IMR-90 (cell line): ENCODE results near the gene CDC42BPA. TPM values are rescaled to one million over a fixed set of nuclear protein-coding genes. Genes with fewer than 3 reads are reported as not detected.

ENCODE experiments used
- ATAC-seq: fragments of 200-7000 bp; cut with Tn5 transposase; 2 replicates; pipeline ENCODE4 v1.9.1; 2020; ENCODE audit warnings: low read depth, mild to moderate bottlenecking, moderate library complexity
- BruUV-seq: library from RNA; stranded (reverse); fragments of 400-500 nt; replicated peaks from 2 replicates; lab custom pipeline; 2021; lab: Mats Ljungman, UMichigan
- CTCF ChIA-PET: fragments of 300-600 bp; formaldehyde crosslinking; extraction: SDS; loops from one replicate; lab custom pipeline; 2021; ENCODE audit warnings: antibody characterized with exemption; lab: Yijun Ruan, JAX
- POLR2A ChIA-PET: fragments of 300-600 bp; sonication (Branson Sonifier 250); formaldehyde crosslinking; loops from one replicate; lab custom pipeline; 2022; ENCODE audit warnings: antibody characterized with exemption; ENCODE audit not compliant: unreplicated experiment; lab: Charles Lee
- DNase-seq: peaks from one replicate; pipeline ENCODE4 v3.0.0; 2013
- H2AFZ ChIP-seq: replicated peaks from 2 replicates; pipeline ENCODE3; 2013; ENCODE audit warnings: low read length, mild to moderate bottlenecking; ENCODE audit not compliant: poor library complexity
- H2AK5ac ChIP-seq: 2 replicates; pipeline ENCODE4 v1.6.1; 2013; ENCODE audit warnings: low read depth, low read length, inconsistent platforms
- H2AK9ac ChIP-seq: replicated peaks from 2 replicates; pipeline ENCODE3; 2013; ENCODE audit warnings: mild to moderate bottlenecking, low read depth, low read length, moderate library complexity; ENCODE audit not compliant: poor library complexity
- H2BK120ac ChIP-seq: 2 replicates; pipeline ENCODE4 v1.6.1; 2013; ENCODE audit warnings: low read depth, low read length, inconsistent platforms
- H2BK15ac ChIP-seq: 3 replicates; pipeline ENCODE4 v1.6.1; 2013; ENCODE audit warnings: low read depth, low read length, inconsistent platforms
- H2BK20ac ChIP-seq: 2 replicates; pipeline ENCODE4 v1.6.1; 2013; ENCODE audit warnings: low read depth, mild to moderate bottlenecking, inconsistent platforms, low read length, moderate library complexity
- H2BK5ac ChIP-seq: 2 replicates; pipeline ENCODE4 v1.6.1; 2013; ENCODE audit warnings: mild to moderate bottlenecking, low read depth, low read length, inconsistent platforms; ENCODE audit not compliant: poor library complexity, severe bottlenecking
- H3K14ac ChIP-seq: replicated peaks from 2 replicates; pipeline ENCODE4 v1.6.1; 2013; ENCODE audit warnings: low read depth, low read length, inconsistent platforms
- H3K18ac ChIP-seq: 2 replicates; pipeline ENCODE4 v1.6.1; 2013; ENCODE audit warnings: low read depth, low read length, control low read depth
- H3K23ac ChIP-seq: 2 replicates; pipeline ENCODE4 v1.6.1; 2013; ENCODE audit warnings: low read depth, low read length, inconsistent platforms
- H3K27ac ChIP-seq: 2 replicates; pipeline ENCODE4 v1.5.1; 2013; ENCODE audit warnings: mild to moderate bottlenecking, control low read depth, low read length; ENCODE audit not compliant: insufficient read depth
- H3K27me3 ChIP-seq: 2 replicates; pipeline ENCODE4 v1.6.1; 2013; ENCODE audit warnings: low read length; ENCODE audit not compliant: control insufficient read depth, insufficient read depth
- H3K36me3 ChIP-seq: 2 replicates; pipeline ENCODE4 v1.6.1; 2013; ENCODE audit warnings: low read length, mixed read lengths; ENCODE audit not compliant: control insufficient read depth, insufficient read depth
- H3K4ac ChIP-seq: 2 replicates; pipeline ENCODE4 v1.6.1; 2013; ENCODE audit warnings: low read depth, low read length, inconsistent platforms
- H3K4me1 ChIP-seq: 2 replicates; pipeline ENCODE4 v1.6.1; 2013; ENCODE audit warnings: low read length, mixed read lengths; ENCODE audit not compliant: control insufficient read depth, insufficient read depth
- H3K4me2 ChIP-seq: 2 replicates; pipeline ENCODE4 v1.6.1; 2013; ENCODE audit warnings: low read depth, mild to moderate bottlenecking, control low read depth, low read length, moderate library complexity
- H3K4me3 ChIP-seq: 2 replicates; pipeline ENCODE4 v1.5.1; 2013; ENCODE audit warnings: low read depth, mild to moderate bottlenecking, control low read depth, low read length, moderate library complexity; ENCODE audit not compliant: insufficient read depth
- H3K56ac ChIP-seq: 2 replicates; pipeline ENCODE4 v1.6.1; 2013; ENCODE audit warnings: low read length, inconsistent platforms; ENCODE audit not compliant: insufficient read depth; ENCODE audit errors: extremely low read depth
- H3K79me1 ChIP-seq, 2 experiments: 2 replicates each; pipeline ENCODE4 v1.6.1; 2013; ENCODE audit warnings: low read length in 2 of 2, inconsistent platforms in 1 of 2, low read depth in 1 of 2
- H3K9ac ChIP-seq: 2 replicates; pipeline ENCODE4 v1.6.1; 2013; ENCODE audit warnings: low read depth, low read length, control low read depth
- H3K9me1 ChIP-seq: 2 replicates; pipeline ENCODE4 v1.6.1; 2013; ENCODE audit warnings: low read length, inconsistent platforms; ENCODE audit not compliant: insufficient read depth
- H3K9me3 ChIP-seq: 2 replicates; pipeline ENCODE4 v1.6.1; 2013; ENCODE audit warnings: low read length; ENCODE audit not compliant: control insufficient read depth, insufficient read depth
- H4K20me1 ChIP-seq: 2 replicates; pipeline ENCODE4 v1.6.1; 2013; ENCODE audit warnings: low read length, inconsistent platforms; ENCODE audit not compliant: insufficient read depth
- H4K5ac ChIP-seq: 2 replicates; pipeline ENCODE4 v1.6.1; 2013; ENCODE audit warnings: mild to moderate bottlenecking, low read depth, low read length, control low read depth
- H4K8ac ChIP-seq, 2 experiments: 2 replicates each; pipeline ENCODE4 v1.6.1; 2013; ENCODE audit warnings: low read depth in 2 of 2, low read length in 2 of 2, control low read depth in 1 of 2, inconsistent platforms in 1 of 2
- H4K91ac ChIP-seq: 2 replicates; pipeline ENCODE4 v1.6.1; 2013; ENCODE audit warnings: low read depth, low read length, inconsistent platforms; ENCODE audit not compliant: insufficient read depth
- BHLHE40 ChIP-seq: fragments of 150-350 bp; IDR thresholded peaks from 2 replicates; pipeline ENCODE4 v1.6.1; 2016; ENCODE audit warnings: mild to moderate bottlenecking, low read depth, low read length
- CEBPB ChIP-seq: IDR thresholded peaks from 2 replicates; pipeline ENCODE4 v1.6.1; 2012; ENCODE audit warnings: low read depth, low read length, improper control_type of control experiment
- CHD1 ChIP-seq: IDR thresholded peaks from 2 replicates; pipeline ENCODE4 v1.6.1; 2012; ENCODE audit warnings: low read depth, low read length, improper control_type of control experiment
- MAFK ChIP-seq: IDR thresholded peaks from 2 replicates; pipeline ENCODE4 v1.6.1; 2012; ENCODE audit warnings: low read depth, low read length, improper control_type of control experiment
- MAZ ChIP-seq: IDR thresholded peaks from 2 replicates; pipeline ENCODE4 v1.6.1; 2012; ENCODE audit warnings: low read depth, mild to moderate bottlenecking, low read length, improper control_type of control experiment, moderate library complexity, borderline replicate concordance
- NFE2L2 ChIP-seq: fragments of 150-350 bp; IDR thresholded peaks from 2 replicates; pipeline ENCODE4 v1.6.1; 2016; ENCODE audit warnings: low read depth, mild to moderate bottlenecking, low read length
- POLR2A ChIP-seq: IDR thresholded peaks from 2 replicates; pipeline ENCODE4 v1.6.1; 2012; ENCODE audit warnings: mild to moderate bottlenecking, low read depth, low read length
- RCOR1 ChIP-seq: IDR thresholded peaks from 2 replicates; pipeline ENCODE4 v1.6.1; 2012; ENCODE audit warnings: mild to moderate bottlenecking, low read length, improper control_type of control experiment; ENCODE audit not compliant: insufficient replicate concordance
- USF2 ChIP-seq: fragments of 150-350 bp; IDR thresholded peaks from 2 replicates; pipeline ENCODE4 v1.6.1; 2017; ENCODE audit warnings: mild to moderate bottlenecking, antibody characterized with exemption, low read length, low read depth
- WGBS, 2 experiments: methylation state at CpG; one replicate each; pipeline versions ENCODE4 v1.1.5 to v1.1.7; 2013; ENCODE audit warnings: missing lambda C conversion rate in 2 of 2; ENCODE audit not compliant: insufficient read length in 1 of 2; ENCODE audit errors: extremely low coverage in 2 of 2; 5-methylcytosine and 5-hydroxymethylcytosine counted together
- dilution Hi-C: fragments of 300-500 bp; cut with HindIII; formaldehyde crosslinking; loops from one replicate; pipeline ENCODE4 v1.14.3; 2018; ENCODE audit warnings: low sequenced_read_pairs; ENCODE audit not compliant: unreplicated experiment
- in situ Hi-C: fragments of 300-500 bp; cut with MboI; formaldehyde crosslinking; loops from 3 replicates; pipeline ENCODE4 v1.14.3; 2019; ENCODE audit warnings: low sequenced_read_pairs, inconsistent platforms, mixed read lengths
- intact Hi-C: fragments of 100-400 bp; cut with micrococcal nuclease; formaldehyde crosslinking; loops from 2 replicates; pipeline ENCODE4 v1.10.0; 2022
- polyA plus RNA-seq, 3 experiments: library from polyadenylated mRNA; depleted of rRNA; stranded (reverse); fragments of >200 nt; gene quantifications; 2 replicates each; pipeline ENCODE4 v1.2.3, GENCODE V29; 2012; ENCODE audit warnings: low replicate concordance in 1 of 3
- total RNA-seq: library from RNA; depleted of rRNA; stranded (reverse); fragments of >200 nt; gene quantifications from 2 replicates; pipeline ENCODE4 v1.2.3, GENCODE V29; 2012

CDC42BPA gene
- total and polyA plus RNA-seq, 2 of the 4 experiments (the other 2 are of a cell fraction) = 9.4 to 27.8 TPM

GRCh38 chr1:227312361-227313025 lies 5.8 kb downstream of the CDC42BPA start (continued):
- no peak for TF ChIP-seq CEBPB
- TF ChIP-seq POLR2A = no peak
- no peak for TF ChIP-seq BHLHE40

- no TSS peak for BruUV-seq
- dilution Hi-C loops (no loop called here), intact Hi-C loops (loop anchor here (10.0 kb wide), 1 partner anchor 397 kb away; no protein-coding TSS in a partner anchor), in situ Hi-C loops (no loop called here)
- Histone ChIP-seq H3K14ac (no peak overlapping the region), H3K4ac (no peak overlapping the region), H3K27ac (no peak overlapping the region), H3K36me3 (0 out of 2 replicates have a peak, but pooled peaks cover 3% of the 10 kb centered on the region), H3K4me2 (no peak overlapping the region), H3K4me3 (no peak overlapping the region), H3K9me3 (no peaks in the 10 kb centered on the region), H2BK15ac (no peak overlapping the region), H3K4me1 (peaks cover 4% of the 10 kb centered on the region; the same call in 1 of the 2 replicates), H3K9me1 (peaks cover 3% of the 10 kb centered on the region; the same call in 1 of the 2 replicates), H3K18ac (no peak overlapping the region), H3K9ac (no peak overlapping the region), H3K27me3 (no peaks in the 10 kb centered on the region), H4K8ac (no peak overlapping the region), H3K79me1 (peaks cover 13 to 37% of the 10 kb centered on the region in 2 experiments), H2BK20ac (no peak overlapping the region), H3K56ac (0 out of 2 replicates have a peak overlapping the region, but pooled peaks have one; percentile 11), H4K91ac (no peak overlapping the region), H2AK9ac (no peak overlapping the region), H3K23ac (no peak overlapping the region), H2AK5ac (no peak overlapping the region), H2AFZ (no peak overlapping the region), H4K20me1 (peaks cover 21% of the 10 kb centered on the region; the same call in 1 of the 2 replicates), H2BK5ac (no peak overlapping the region), H4K5ac (no peak overlapping the region), H2BK120ac (no peak overlapping the region)
- TF ChIP-seq CEBPB (no peak), MAZ (no peak), RCOR1 (no peak), MAFK (no peak), CHD1 (no peak), NFE2L2 (no peak), USF2 (no peak), POLR2A (no peak)
- WGBS, 2 experiments = no CpG with 5 or more reads among the region's 4 CpGs
- POLR2A ChIA-PET = interaction anchor here (0.6 kb wide), 1 partner anchor 649 kb away, joined by 5 read pairs; no protein-coding TSS in a partner anchor
- CTCF ChIA-PET = no interaction called here
- ATAC-seq (no peak), DNase-seq (no peak)
These were observed 6.8 kb downstream of the CDC42BPA start for GRCh38 chr1:227311389-227312001.
